OCI-LY1 (cell line): ENCODE data around the gene PRPF38A.

Source experiments
- H2AFZ ChIP-seq: fragments of 200-600 bp; sonication (generic), shearing (Covaris generic); 2 replicates; pipeline ENCODE4 v1.6.0; 2014; ENCODE audit warnings: antibody characterized with exemption, mild to moderate bottlenecking, low read length
- H3F3A ChIP-seq: fragments of 200-600 bp; sonication (generic), shearing (Covaris generic); 2 replicates; pipeline ENCODE4 v1.6.0; 2014; ENCODE audit warnings: mild to moderate bottlenecking, antibody characterized with exemption, low read length, moderate library complexity; ENCODE audit not compliant: insufficient read depth
- H3K27ac ChIP-seq: fragments of 200-600 bp; sonication (generic); 2 replicates; pipeline ENCODE4 v1.5.1; 2014; ENCODE audit warnings: low read length, mixed run types, mild to moderate bottlenecking, low read depth; ENCODE audit not compliant: poor library complexity, severe bottlenecking
- H3K27me3 ChIP-seq: fragments of 200-600 bp; sonication (generic); 2 replicates; pipeline ENCODE4 v1.6.0; 2014; ENCODE audit warnings: antibody characterized with exemption, mild to moderate bottlenecking, low read length, moderate library complexity; ENCODE audit not compliant: insufficient read depth
- H3K36me3 ChIP-seq: fragments of 200-600 bp; sonication (generic); 2 replicates; pipeline ENCODE4 v1.6.1; 2014; ENCODE audit warnings: mild to moderate bottlenecking, antibody characterized with exemption, low read length, moderate library complexity, mixed read lengths; ENCODE audit not compliant: insufficient read depth
- H3K4me1 ChIP-seq: fragments of 200-600 bp; sonication (generic); 2 replicates; pipeline ENCODE4 v1.5.1; 2014; ENCODE audit warnings: mild to moderate bottlenecking, low read length, moderate library complexity; ENCODE audit not compliant: insufficient read depth, severe bottlenecking
- H3K4me2 ChIP-seq: fragments of 200-600 bp; sonication (generic), shearing (Covaris generic); 2 replicates; pipeline ENCODE4 v1.6.1; 2014; ENCODE audit warnings: low read length
- H3K4me3 ChIP-seq: fragments of 200-600 bp; sonication (generic); 2 replicates; pipeline ENCODE4 v1.5.1; 2014; ENCODE audit warnings: low read length, low read depth, mild to moderate bottlenecking, mixed read lengths; ENCODE audit not compliant: poor library complexity, severe bottlenecking
- H3K79me2 ChIP-seq: fragments of 200-600 bp; shearing (Covaris generic); 2 replicates; pipeline ENCODE4 v1.6.1; 2016; ENCODE audit warnings: mixed run types, low read length, mixed read lengths; ENCODE audit not compliant: insufficient read depth
- H3K9ac ChIP-seq: fragments of 200-600 bp; sonication (generic), shearing (Covaris generic); 2 replicates; pipeline ENCODE4 v1.6.1; 2014; ENCODE audit warnings: mild to moderate bottlenecking, low read length, mixed read lengths
- H3K9me2 ChIP-seq: fragments of 200-600 bp; sonication (generic), shearing (Covaris generic); 2 replicates; pipeline ENCODE4 v1.6.1; 2014; ENCODE audit warnings: low read depth, mild to moderate bottlenecking, low read length, mixed read lengths
- H3K9me3 ChIP-seq: fragments of 200-600 bp; shearing (Covaris generic); 2 replicates; pipeline ENCODE4 v1.6.1; 2014; ENCODE audit warnings: low read length, mixed read lengths
- H4K20me1 ChIP-seq: fragments of 200-600 bp; sonication (generic), shearing (Covaris generic); 2 replicates; pipeline ENCODE4 v1.6.0; 2016; ENCODE audit warnings: mild to moderate bottlenecking, low read length; ENCODE audit not compliant: insufficient read depth
- EZH2 ChIP-seq: fragments of 200-600 bp; sonication (generic), shearing (Covaris generic); IDR thresholded peaks from 2 replicates; pipeline ENCODE4 v1.8.0; 2017; ENCODE audit warnings: borderline replicate concordance, mixed run types, mild to moderate bottlenecking, antibody characterized with exemption, low read length, moderate library complexity, mixed read lengths
- TF ChIP-seq, protein P1 (sequence below): fragments of 200-600 bp; sonication (generic), shearing (Covaris generic); IDR thresholded peaks from 2 replicates; pipeline ENCODE4 v1.5.1; 2017; ENCODE audit warnings: mild to moderate bottlenecking, antibody characterized with exemption, low read length, moderate library complexity, mixed read lengths

Gene PRPF38A

DNA sequence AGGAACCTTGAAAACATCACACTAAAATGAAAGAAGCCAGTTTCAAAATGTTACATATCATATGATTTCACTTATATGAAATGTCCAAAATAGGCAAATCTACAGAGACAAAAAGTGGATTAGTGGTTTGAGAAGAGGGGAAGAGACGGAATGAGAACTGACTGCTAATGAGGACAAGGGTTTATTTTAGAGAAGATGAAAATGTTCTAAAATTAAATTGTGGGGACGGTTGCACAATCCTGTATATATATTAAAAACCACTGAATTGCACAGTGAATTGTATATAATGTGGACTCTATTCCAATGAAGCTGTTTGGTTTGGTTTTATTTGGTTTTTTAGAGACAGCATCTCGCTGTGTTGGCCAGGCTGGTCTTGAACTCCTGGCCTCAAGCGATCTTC, 35.6 kb downstream of the PRPF38A start:
- Histone ChIP-seq H3K9ac (no peak overlapping the region), H3K27ac (no peak overlapping the region), H3F3A (no peaks in the 10 kb centered on the region), H3K36me3 (peaks cover 45% of the 10 kb centered on the region; the same call in 1 of the 2 replicates), H3K4me2 (no peak overlapping the region), H4K20me1 (no peaks in the 10 kb centered on the region), H3K4me3 (no peak overlapping the region), H3K9me2 (no peaks in the 10 kb centered on the region), H2AFZ (no peak overlapping the region), H3K79me2 (no peaks in the 10 kb centered on the region), H3K27me3 (no peaks in the 10 kb centered on the region), H3K9me3 (no peaks in the 10 kb centered on the region), H3K4me1 (no peaks in the 10 kb centered on the region)
- TF ChIP-seq, protein P1, sequence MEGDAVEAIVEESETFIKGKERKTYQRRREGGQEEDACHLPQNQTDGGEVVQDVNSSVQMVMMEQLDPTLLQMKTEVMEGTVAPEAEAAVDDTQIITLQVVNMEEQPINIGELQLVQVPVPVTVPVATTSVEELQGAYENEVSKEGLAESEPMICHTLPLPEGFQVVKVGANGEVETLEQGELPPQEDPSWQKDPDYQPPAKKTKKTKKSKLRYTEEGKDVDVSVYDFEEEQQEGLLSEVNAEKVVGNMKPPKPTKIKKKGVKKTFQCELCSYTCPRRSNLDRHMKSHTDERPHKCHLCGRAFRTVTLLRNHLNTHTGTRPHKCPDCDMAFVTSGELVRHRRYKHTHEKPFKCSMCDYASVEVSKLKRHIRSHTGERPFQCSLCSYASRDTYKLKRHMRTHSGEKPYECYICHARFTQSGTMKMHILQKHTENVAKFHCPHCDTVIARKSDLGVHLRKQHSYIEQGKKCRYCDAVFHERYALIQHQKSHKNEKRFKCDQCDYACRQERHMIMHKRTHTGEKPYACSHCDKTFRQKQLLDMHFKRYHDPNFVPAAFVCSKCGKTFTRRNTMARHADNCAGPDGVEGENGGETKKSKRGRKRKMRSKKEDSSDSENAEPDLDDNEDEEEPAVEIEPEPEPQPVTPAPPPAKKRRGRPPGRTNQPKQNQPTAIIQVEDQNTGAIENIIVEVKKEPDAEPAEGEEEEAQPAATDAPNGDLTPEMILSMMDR, result no peak
- TF ChIP-seq EZH2, result no peak

DNA sequence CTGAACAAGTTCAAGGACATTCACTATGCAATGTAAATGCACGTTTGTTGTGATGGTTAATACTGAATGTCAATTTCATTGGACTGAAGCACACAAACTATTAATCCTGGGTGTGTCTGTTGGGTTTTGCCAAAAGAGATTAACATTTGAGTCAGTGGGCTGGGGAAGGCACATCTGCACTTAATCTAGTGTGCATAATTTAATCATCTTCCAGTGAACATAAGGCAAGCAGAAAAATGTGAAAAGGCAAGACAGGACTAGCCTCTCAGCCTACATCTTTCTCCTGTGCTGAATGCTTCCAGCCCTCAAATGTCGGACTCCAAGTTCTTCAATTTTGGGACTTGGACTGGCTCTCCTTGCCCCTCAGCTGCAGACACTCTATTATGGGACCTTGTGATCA, 40.1 kb downstream of the PRPF38A start:
- Histone ChIP-seq H3K9me3 (no peaks in the 10 kb centered on the region), H2AFZ (no peak overlapping the region), H3K4me1 (no peaks in the 10 kb centered on the region), H3K79me2 (no peaks in the 10 kb centered on the region), H3K27me3 (no peaks in the 10 kb centered on the region), H3K4me3 (no peak overlapping the region), H3K4me2 (no peak overlapping the region), H3F3A (no peaks in the 10 kb centered on the region), H3K9ac (no peak overlapping the region), H3K27ac (no peak overlapping the region), H3K9me2 (no peaks in the 10 kb centered on the region), H3K36me3 (peaks cover 32% of the 10 kb centered on the region; the same call in 1 of the 2 replicates), H4K20me1 (no peaks in the 10 kb centered on the region)
- TF ChIP-seq EZH2, result no peak
- TF ChIP-seq, protein P1, result no peak

DNA sequence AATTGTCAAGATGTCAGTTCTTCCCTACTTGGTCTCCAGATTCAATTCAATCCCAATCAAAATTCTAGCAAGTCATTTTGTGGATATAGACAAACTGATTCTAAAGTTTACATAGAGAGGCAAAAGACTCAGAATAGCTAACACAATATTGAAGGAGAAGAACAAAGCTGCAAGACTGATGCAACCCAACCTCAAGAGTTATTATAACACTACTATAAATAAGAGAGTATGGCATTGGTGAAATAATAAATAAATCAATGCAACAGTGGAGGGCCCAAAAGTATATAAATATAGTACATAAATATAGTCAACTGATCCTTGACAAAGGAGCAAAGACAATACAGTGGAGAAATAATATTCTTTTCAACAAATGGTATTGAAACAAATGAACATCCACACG, 49.7 kb downstream of the PRPF38A start:
- no peaks in the 10 kb centered on the region for H3K27me3 ChIP-seq
- no peak overlapping the region for H2AFZ ChIP-seq
- peaks cover 20% of the 10 kb centered on the region for H3K36me3 ChIP-seq
- H4K20me1 ChIP-seq, result no peaks in the 10 kb centered on the region
- H3K9me3 ChIP-seq, result no peaks in the 10 kb centered on the region
- TF ChIP-seq EZH2, result no peak
- TF ChIP-seq, protein P1, result no peak
- no peaks in the 10 kb centered on the region for H3K4me1 ChIP-seq
- no peaks in the 10 kb centered on the region for H3F3A ChIP-seq
- H3K27ac ChIP-seq, result no peak overlapping the region
- H3K4me2 ChIP-seq, result no peak overlapping the region
- no peaks in the 10 kb centered on the region for H3K9me2 ChIP-seq
- no peak overlapping the region for H3K9ac ChIP-seq
- H3K4me3 ChIP-seq, result no peak overlapping the region
- no peaks in the 10 kb centered on the region for H3K79me2 ChIP-seq
